HG02970 (cell line): Measurements from ENCODE around the gene OR2F2.
A peak's percentile ranks its signal among the peaks of the same experiment; 100 is the strongest.

ENCODE experiments used
- ATAC-seq: cut with Tn5 transposase; IDR thresholded peaks from one replicate; pipeline ENCODE4 v1.9.1; 2021; ENCODE audit warnings: mild to moderate bottlenecking, moderate library complexity, moderate number of reproducible peaks; ENCODE audit not compliant: unreplicated experiment, low FRiP score

Gene OR2F2, protein sequence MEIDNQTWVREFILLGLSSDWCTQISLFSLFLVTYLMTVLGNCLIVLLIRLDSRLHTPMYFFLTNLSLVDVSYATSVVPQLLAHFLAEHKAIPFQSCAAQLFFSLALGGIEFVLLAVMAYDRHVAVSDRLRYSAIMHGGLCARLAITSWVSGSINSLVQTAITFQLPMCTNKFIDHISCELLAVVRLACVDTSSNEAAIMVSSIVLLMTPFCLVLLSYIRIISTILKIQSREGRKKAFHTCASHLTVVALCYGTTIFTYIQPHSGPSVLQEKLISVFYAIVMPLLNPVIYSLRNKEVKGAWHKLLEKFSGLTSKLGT

DNA sequence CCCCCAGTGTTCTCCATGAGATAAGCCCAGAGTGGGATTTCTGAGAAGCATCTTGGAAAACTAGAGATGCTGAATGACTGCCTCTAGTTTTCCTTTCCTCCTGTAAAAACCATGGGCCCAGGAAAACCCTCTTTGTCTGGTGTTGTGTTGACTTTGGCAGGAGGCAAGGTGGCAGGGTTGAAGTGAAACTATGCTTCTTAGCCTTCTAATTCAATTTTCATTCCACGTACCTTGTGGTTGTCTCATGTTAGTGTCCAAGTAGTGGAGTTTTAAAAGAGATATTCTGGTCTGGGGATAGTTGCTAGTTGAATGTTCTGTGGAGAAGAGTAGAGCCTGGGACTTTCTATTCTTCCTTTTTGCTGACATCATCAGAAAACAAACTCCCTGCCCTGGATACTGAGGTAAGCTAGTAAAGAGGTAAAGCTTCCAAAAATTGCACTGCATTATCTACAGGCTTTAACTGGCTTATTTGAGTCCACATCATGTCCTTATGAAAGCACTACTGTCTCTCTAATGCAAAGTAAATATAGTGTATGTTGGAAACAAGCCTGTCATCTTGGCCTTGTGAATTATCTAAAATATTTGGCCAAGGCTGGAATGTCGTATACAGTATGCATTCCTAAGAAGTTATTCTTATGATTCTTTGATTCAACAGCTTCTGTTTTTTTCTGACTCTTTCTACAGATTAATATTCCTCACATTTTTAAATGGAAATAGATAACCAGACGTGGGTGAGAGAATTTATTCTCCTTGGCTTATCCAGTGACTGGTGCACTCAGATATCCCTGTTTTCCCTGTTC is at the start of gene OR2F2:
Gene OR2F2 (plus strand): TSS at position 708 of the 800 bp plus-strand sequence. CDS start 0 bp downstream, at position 708.
- ATAC-seq, result no peak

GRCh38 chr7:143885951-143886350 is 49.1 kb upstream of the OR2F2 start:
- no peak for ATAC-seq

- ATAC-seq, result no peak
Observed at GRCh38 chr7:143886826-143887477, 48.1 kb upstream of the OR2F2 start.

DNA sequence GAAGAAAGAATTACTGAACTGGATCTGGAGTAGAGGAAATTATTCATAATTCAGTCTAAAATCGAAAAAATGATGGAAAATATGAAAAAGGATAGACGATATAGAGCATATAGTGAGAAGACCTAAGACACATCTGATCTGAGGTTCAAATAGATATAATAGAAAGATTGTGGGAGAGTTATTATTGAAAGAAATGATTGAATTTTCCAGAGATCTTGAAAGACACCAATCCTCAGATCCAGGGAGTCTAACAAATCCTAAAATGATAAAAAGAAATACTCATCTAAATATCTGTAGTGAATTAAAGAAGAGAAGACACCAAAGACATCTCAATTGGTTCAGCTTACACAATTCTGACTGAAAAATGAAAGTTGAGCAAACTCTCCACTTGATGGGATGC is 46.0 kb upstream of the OR2F2 start:
- ATAC-seq, result no peak

- no peak for ATAC-seq
Observed at GRCh38 chr7:143890558-143890957, 44.5 kb upstream of the OR2F2 start.

DNA sequence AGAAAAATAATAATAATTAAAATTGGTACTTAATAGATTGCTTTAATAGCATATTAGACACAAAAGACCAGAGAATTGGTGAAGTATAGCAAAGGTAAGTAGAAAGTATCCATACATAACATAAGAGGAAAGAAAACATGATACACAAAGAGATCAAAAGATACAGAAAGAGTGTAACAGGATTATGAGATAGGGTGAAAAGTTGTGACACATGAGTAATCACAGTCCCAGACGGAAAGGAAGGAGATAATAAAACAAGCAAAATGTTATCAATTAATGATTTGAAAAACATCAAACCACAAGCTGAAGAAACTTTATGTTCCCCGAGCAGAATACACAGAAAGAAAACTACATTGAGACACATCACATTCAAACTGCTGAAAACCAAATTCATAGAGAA is 43.6 kb upstream of the OR2F2 start:
- no peak for ATAC-seq

DNA sequence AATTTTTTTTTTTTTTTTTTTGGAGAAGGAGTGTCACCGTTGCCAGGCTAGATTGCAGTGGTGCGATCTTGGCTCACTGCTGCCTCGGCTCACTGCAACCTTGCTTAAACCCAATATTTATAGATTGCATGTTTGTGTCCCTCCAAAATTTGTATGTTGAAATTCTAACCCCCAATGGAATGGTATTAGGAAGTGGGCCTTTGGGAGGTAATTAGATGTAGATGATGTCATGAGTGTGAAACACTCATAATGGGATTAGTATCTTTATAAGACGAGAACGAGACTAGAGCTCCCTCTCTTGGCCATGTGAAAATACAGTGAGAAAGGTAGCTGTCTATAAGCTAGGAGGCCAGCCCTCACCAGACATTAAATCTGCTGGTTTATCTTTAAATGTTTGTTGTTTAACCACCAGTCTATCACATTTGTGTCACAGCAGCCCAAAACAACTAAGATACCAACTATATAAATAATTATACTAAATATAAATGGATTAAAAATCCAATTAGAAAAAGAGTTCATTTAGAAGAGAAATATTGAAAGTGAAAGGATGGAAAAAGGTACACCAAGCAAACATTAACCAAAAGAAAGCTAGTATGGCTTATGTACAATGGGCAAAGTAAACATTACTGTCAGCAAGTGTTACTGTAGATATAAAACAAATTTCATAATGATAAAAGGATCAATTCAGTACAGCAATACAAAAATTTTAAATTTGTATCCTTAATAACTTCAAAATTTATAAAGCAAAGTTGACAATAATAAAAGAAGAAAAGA is 42.3 kb upstream of the OR2F2 start:
- ATAC-seq, result peak; percentile 99

DNA sequence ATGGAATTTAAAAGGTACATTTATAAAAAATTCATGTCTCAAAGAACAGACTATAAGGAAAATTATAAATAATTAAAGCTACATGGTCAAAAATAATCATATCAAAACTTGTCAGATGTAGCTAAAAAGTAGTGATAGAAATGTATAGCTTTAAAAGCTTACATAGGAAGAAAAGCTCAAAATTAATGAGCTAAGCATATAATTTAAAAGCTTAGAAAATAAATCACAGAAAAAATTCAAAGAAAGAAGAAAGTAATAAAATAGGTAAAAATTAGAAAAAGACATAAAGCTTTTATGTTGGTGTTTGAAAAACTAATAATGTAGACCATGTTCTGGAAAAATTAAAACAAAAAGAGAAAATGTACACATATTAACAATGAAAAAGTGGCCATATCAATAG is 38.4 kb upstream of the OR2F2 start:
- no peak for ATAC-seq

DNA sequence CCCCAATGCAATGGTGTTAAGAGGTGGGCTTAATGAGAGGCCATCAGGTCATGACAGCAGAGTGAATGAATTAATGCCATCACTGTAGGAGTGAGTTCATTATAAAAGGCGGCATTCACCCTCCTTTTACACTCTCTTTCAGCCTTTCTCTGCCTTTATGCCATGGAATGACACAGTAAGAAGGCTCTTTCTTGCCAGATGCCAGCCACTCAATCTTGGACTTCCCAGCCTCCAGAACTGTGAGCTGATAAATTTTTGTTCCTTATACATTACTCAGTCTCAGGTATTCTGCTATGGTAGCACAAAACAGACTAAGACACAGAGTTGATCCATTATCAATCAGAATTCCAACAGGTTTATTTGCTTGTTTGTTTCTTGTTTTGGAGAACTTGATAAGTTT is 36.2 kb upstream of the OR2F2 start:
- no peak for ATAC-seq

- no peak for ATAC-seq
Observed at GRCh38 chr7:143900230-143900766, 34.7 kb upstream of the OR2F2 start.

- ATAC-seq, result no peak
Observed at GRCh38 chr7:143901332-143901667, 33.7 kb upstream of the OR2F2 start.

GRCh38 chr7:143901668-143902331 is 33.2 kb upstream of the OR2F2 start, which contains the start of gene TCAF1:
TCAF1 (minus strand) TSS chr7:143902176; CDS start chr7:143876608, 25,568 bp downstream.
- ATAC-seq, result peak; percentile 94

GRCh38 chr7:143902332-143902899 is 32.6 kb upstream of the OR2F2 start:
- ATAC-seq, result no peak

DNA sequence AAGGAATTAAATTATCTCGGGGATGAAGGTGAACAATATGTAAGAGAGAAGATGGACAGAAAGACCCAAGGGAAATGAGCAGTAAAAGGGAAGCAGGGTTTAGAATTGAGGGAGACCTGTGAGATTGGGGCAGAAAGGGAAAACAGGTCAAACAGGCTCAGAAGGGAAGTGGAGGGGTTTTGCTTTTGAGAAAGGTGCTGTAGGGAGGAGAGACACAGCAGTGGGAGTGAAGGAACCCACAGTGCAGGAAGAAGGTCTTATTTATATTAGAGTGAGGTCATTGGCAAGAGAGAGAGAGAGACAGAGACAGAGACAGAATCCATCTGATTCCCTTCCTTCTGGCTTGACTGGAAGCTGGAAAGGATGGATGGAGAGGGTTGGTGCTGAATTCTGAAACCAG is 29.5 kb upstream of the OR2F2 start:
- no peak for ATAC-seq

GRCh38 chr7:143906151-143906550 is 28.9 kb upstream of the OR2F2 start:
- no peak for ATAC-seq

- ATAC-seq, result no peak
Observed at GRCh38 chr7:143906895-143907294, 28.1 kb upstream of the OR2F2 start.

- ATAC-seq, result no peak
Observed at GRCh38 chr7:143908120-143908519, 26.9 kb upstream of the OR2F2 start.

GRCh38 chr7:143909863-143910262 is 25.2 kb upstream of the OR2F2 start:
- no peak for ATAC-seq

DNA sequence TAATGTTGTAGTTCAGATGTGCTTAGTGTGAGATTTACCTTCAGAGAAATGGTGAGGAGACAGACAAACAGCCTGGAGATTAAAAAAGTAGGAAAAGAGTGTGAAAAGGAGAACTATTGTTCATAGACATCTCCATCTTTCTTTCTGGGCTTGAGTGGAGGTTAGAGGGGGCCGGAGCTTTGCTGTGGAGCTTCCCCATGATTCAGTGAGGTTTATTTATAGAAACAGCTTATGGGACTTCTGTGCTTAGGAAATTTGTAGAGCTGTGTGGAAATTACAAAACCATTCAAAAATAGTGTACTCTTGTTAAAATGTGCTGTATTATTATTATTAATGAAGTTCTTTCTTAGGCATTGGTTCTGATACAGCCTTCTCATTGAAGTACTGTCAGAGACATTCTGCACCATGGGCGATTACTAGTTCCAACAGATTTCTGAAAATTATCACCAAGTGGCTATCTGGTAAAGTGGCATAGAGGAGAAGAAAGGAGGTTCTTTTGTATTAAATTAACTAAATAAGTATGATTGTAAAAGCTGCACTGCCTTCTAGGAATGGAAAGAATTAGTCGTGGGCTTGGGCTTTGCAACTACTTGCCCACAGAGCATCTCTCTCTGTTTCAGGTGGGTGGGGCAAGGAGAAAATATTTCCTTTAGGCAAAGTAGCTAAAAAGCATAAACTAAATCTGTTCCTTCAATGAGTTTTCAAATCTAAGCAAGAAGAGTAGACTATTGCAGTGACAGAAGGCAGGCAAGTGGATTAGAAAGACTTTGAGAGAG is 24.4 kb upstream of the OR2F2 start:
- no peak for ATAC-seq
